OCI-LY1 (cell line): ENCODE results near the gene C21orf91.

Source experiments
- CTCF ChIP-seq: fragments of 200-600 bp; sonication (generic), shearing (Covaris generic); IDR thresholded peaks from 2 replicates; pipeline ENCODE4 v1.5.1; 2017; ENCODE audit warnings: mild to moderate bottlenecking, antibody characterized with exemption, low read length, moderate library complexity, mixed read lengths
- EZH2 ChIP-seq: fragments of 200-600 bp; sonication (generic), shearing (Covaris generic); IDR thresholded peaks from 2 replicates; pipeline ENCODE4 v1.8.0; 2017; ENCODE audit warnings: borderline replicate concordance, mixed run types, mild to moderate bottlenecking, antibody characterized with exemption, low read length, moderate library complexity, mixed read lengths

GRCh38 chr21:17841103-17841502 lies 21.9 kb upstream of the C21orf91 start:
- TF ChIP-seq CTCF: no peak
- TF ChIP-seq EZH2: no peak
